HUES48 (cell line): ENCODE results near the gene PTPRN2.
"Not testable (repeated sequence)": the region's sequence is repeated elsewhere in the genome, so short reads cannot be mapped to it uniquely, and the experiment has no call there.

Experiments used
- H3K27ac ChIP-seq: one replicate; pipeline ENCODE4 v1.7.0; 2013; ENCODE audit warnings: low read depth, low read length, inconsistent platforms
- H3K27me3 ChIP-seq: 2 replicates; pipeline ENCODE4 v1.6.1; 2013; ENCODE audit warnings: mild to moderate bottlenecking, low read length; ENCODE audit not compliant: control insufficient read depth, insufficient read depth
- H3K36me3 ChIP-seq: 2 replicates; pipeline ENCODE4 v1.6.1; 2013; ENCODE audit warnings: low read length; ENCODE audit not compliant: control insufficient read depth, insufficient read depth
- H3K4me1 ChIP-seq: 2 replicates; pipeline ENCODE4 v1.6.1; 2013; ENCODE audit warnings: mild to moderate bottlenecking, low read length; ENCODE audit not compliant: control insufficient read depth, insufficient read depth
- H3K4me3 ChIP-seq: 2 replicates; pipeline ENCODE4 v1.5.1; 2013; ENCODE audit warnings: mild to moderate bottlenecking, low read depth, low read length
- H3K9ac ChIP-seq: 2 replicates; pipeline ENCODE4 v1.6.1; 2013; ENCODE audit warnings: mild to moderate bottlenecking, low read depth, low read length, moderate library complexity
- H3K9me3 ChIP-seq: 2 replicates; pipeline ENCODE4 v1.6.1; 2013; ENCODE audit warnings: low read length; ENCODE audit not compliant: control insufficient read depth, insufficient read depth

The PTPRN2 gene

GRCh38 chr7:158539711-158540146, 47.9 kb downstream of the PTPRN2 start:
- H3K27ac ChIP-seq: no peak overlapping the region
- H3K9ac ChIP-seq: no peak overlapping the region
- no peak overlapping the region for H3K4me3 ChIP-seq
- no peaks in the 10 kb centered on the region for H3K27me3 ChIP-seq
- no peaks in the 10 kb centered on the region for H3K9me3 ChIP-seq
- peaks cover 3% of the 10 kb centered on the region; the same call in 1 of the 2 replicates for H3K4me1 ChIP-seq
- H3K36me3 ChIP-seq: no peaks in the 10 kb centered on the region

DNA sequence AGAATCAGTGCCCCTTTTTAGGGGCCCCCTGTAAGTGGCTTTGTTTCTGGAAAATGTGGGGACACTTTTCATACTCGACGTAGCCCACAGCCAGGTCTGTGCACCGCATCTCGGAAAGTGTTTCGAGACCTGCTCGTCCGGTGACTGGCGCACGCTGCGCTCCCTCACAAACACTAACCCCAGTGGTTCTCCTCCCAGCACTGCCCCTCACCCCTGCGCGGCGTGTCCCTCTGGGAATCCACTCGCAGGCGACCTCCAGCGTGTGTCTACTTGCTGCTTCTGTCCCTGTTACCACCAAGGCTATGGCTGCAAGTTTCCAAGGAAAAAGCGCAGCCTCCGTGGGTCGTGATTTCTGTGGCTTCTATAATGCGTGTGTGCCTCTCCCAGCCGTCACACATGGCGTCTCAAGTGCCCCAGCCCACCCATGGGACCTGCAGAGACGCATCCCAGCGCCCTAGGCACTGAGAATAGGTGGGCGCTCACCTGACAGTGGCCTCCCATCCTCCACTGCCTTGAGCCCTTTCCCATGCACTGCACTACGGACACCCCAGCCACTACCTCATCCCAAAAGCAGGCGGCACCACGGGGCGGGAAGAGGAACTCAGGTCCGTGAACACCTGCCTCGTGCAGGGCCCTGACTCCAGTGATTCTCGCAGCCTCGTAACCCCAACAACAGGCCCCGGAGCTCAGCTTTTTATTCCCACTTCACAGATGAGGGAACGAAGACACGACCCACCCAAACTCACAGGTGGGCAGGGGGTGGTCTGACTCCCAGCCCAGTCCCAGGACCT, 49.3 kb downstream of the PTPRN2 start:
- no peak overlapping the region for H3K9ac ChIP-seq
- peaks cover 3% of the 10 kb centered on the region; the same call in 1 of the 2 replicates for H3K4me1 ChIP-seq
- no peaks in the 10 kb centered on the region for H3K9me3 ChIP-seq
- H3K36me3 ChIP-seq: no peaks in the 10 kb centered on the region
- no peak overlapping the region for H3K4me3 ChIP-seq
- H3K27me3 ChIP-seq: no peaks in the 10 kb centered on the region
- H3K27ac ChIP-seq: no peak overlapping the region

GRCh38 chr7:158537516-158537882, 50.1 kb downstream of the PTPRN2 start:
- Histone ChIP-seq H3K9ac (no peak overlapping the region), H3K4me1 (peaks cover 3% of the 10 kb centered on the region; the same call in 1 of the 2 replicates), H3K27ac (no peak overlapping the region), H3K27me3 (no peaks in the 10 kb centered on the region), H3K36me3 (no peaks in the 10 kb centered on the region), H3K9me3 (no peaks in the 10 kb centered on the region), H3K4me3 (no peak overlapping the region)

DNA sequence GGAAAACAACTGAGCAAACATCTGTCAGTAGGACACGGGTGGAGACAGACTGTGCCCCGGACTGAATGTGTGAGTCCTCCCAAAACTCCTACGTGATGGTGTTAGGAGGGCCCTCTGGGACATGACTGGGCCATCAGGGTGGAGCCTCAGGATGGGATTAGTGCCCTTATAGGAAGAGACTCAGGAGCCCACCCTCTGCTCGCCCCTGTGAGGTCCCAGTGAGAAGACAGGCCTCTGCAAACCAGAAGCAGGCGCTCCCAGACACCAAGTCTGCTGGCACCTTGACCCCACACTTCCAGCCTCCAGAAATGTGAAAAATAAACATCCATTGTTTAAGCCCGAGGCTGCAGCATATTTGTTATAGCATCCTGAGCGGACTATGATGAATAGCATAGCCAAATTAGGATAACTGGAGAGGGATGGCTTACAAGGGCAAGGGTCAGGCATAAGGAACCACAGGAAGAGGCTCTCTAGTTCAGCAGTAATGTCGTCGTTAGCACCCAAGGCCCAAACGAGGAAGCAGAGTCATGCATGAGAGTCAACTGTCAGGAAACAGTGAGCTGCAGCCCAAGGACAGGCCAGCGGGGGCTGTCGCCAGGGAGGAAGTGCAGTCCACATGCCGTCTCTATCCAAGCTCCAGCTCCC, 50.6 kb downstream of the PTPRN2 start:
- no peak overlapping the region for H3K9ac ChIP-seq
- no peaks in the 10 kb centered on the region for H3K27me3 ChIP-seq
- no peak overlapping the region for H3K27ac ChIP-seq
- peaks cover 3% of the 10 kb centered on the region; the same call in 1 of the 2 replicates for H3K4me1 ChIP-seq
- H3K9me3 ChIP-seq: no peaks in the 10 kb centered on the region
- H3K36me3 ChIP-seq: no peaks in the 10 kb centered on the region
- H3K4me3 ChIP-seq: no peak overlapping the region

- no peak overlapping the region for H3K9ac ChIP-seq
- H3K27me3 ChIP-seq: no peaks in the 10 kb centered on the region
- H3K4me1 ChIP-seq: no peaks in the 10 kb centered on the region
- H3K4me3 ChIP-seq: no peak overlapping the region
- H3K36me3 ChIP-seq: no peaks in the 10 kb centered on the region
- no peak overlapping the region for H3K27ac ChIP-seq
- no peaks in the 10 kb centered on the region for H3K9me3 ChIP-seq
These were observed 52.5 kb downstream of the PTPRN2 start for GRCh38 chr7:158535079-158535478.

GRCh38 chr7:158534598-158534997, 53.0 kb downstream of the PTPRN2 start:
- H3K27ac ChIP-seq: no peak overlapping the region
- no peaks in the 10 kb centered on the region for H3K27me3 ChIP-seq
- no peak overlapping the region for H3K9ac ChIP-seq
- no peaks in the 10 kb centered on the region for H3K9me3 ChIP-seq
- no peak overlapping the region for H3K4me3 ChIP-seq
- H3K36me3 ChIP-seq: no peaks in the 10 kb centered on the region
- H3K4me1 ChIP-seq: no peaks in the 10 kb centered on the region

DNA sequence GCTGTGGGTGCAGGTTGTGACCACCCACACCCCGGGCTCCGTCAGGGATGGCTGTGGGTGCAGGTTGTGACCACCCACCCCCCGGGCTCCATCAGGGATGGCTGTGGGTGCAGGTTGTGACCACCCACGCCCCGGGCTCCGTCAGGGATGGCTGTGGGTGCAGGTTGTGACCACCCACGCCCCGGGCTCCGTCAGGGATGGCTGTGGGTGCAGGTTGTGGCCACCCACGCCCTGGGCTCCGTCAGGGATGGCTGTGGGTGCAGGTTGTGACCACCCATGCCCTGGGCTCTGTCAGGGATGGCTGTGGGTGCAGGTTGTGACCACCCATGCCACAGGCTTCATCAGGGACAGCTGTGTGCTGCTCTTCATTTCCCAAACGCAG, 53.5 kb downstream of the PTPRN2 start:
- H3K4me1 ChIP-seq, H3K9me3 ChIP-seq, H3K4me3 ChIP-seq, H3K27ac ChIP-seq, H3K27me3 ChIP-seq, H3K36me3 ChIP-seq, H3K9ac ChIP-seq: not testable (repeated sequence)

GRCh38 chr7:158533386-158534133, 54.1 kb downstream of the PTPRN2 start:
- no peaks in the 10 kb centered on the region for H3K27me3 ChIP-seq
- no peak overlapping the region for H3K27ac ChIP-seq
- no peaks in the 10 kb centered on the region for H3K4me1 ChIP-seq
- H3K9me3 ChIP-seq: no peaks in the 10 kb centered on the region
- no peak overlapping the region for H3K4me3 ChIP-seq
- no peak overlapping the region for H3K9ac ChIP-seq
- H3K36me3 ChIP-seq: no peaks in the 10 kb centered on the region

GRCh38 chr7:158532093-158532627, 55.5 kb downstream of the PTPRN2 start:
- Histone ChIP-seq H3K9me3 (no peaks in the 10 kb centered on the region), H3K27ac (no peak overlapping the region), H3K9ac (no peak overlapping the region), H3K27me3 (no peaks in the 10 kb centered on the region), H3K36me3 (no peaks in the 10 kb centered on the region), H3K4me3 (no peak overlapping the region), H3K4me1 (no peaks in the 10 kb centered on the region)

DNA sequence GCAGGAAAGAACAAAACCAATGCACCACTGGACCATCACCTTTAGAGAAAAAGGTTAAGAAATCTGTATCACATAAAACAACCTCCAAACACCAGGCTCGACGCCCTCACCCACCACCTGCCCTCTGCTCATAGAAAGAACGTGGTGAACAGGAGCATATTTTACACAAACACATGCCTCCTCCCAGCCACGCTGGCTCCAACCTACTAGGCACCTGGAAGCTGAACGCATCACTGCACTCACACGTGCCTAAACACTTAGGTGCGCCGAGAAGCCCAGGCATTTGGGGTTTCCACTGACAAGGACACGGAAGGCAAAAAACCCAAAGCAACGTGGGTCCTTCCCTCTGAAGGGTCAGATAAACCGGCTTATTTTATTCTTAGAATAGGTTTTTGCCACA, 56.0 kb downstream of the PTPRN2 start:
- no peaks in the 10 kb centered on the region for H3K9me3 ChIP-seq
- no peaks in the 10 kb centered on the region for H3K27me3 ChIP-seq
- H3K4me3 ChIP-seq: no peak overlapping the region
- no peaks in the 10 kb centered on the region for H3K4me1 ChIP-seq
- H3K36me3 ChIP-seq: no peaks in the 10 kb centered on the region
- H3K27ac ChIP-seq: no peak overlapping the region
- no peak overlapping the region for H3K9ac ChIP-seq
